ENCODE measurements around the gene RFFL.

- TF ChIP-seq CTCF (IDR thresholded peaks at IDR 0.05) (no peak), POLR2A (IDR thresholded peaks at IDR 0.05) (no peak)
Measured at GRCh38 chr17:35086931-35087573, 23.5 kb upstream of the RFFL start.
